HG03196 (cell line): ENCODE measurements around the gene SERPINB6.
"Not testable (repeated sequence)": the region's sequence is repeated elsewhere in the genome, so short reads cannot be mapped to it uniquely, and the experiment has no call there.

ENCODE experiments used
- ATAC-seq: cut with Tn5 transposase; IDR thresholded peaks from one replicate; pipeline ENCODE4 v1.9.1; 2021; ENCODE audit not compliant: unreplicated experiment

The SERPINB6 gene

DNA sequence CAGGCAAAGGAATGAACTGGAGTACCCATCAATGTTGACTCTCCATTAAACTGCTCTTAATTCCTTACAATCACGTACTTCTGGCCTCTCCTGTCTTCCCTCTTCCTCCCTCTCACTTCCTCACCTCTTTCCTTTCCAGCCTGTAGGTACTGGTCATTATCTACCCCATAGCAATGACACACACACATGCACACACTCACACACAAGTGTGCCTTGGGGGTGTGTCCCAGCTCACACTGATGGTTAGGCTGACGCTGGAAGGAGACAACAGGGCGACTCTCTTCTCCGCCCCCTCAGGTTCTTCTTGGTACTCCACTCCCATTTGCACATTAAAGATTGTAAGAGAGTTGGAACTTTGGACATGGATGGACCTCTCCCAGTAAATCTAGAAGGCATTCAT is 54.3 kb downstream of the SERPINB6 start:
- ATAC-seq: no peak

DNA sequence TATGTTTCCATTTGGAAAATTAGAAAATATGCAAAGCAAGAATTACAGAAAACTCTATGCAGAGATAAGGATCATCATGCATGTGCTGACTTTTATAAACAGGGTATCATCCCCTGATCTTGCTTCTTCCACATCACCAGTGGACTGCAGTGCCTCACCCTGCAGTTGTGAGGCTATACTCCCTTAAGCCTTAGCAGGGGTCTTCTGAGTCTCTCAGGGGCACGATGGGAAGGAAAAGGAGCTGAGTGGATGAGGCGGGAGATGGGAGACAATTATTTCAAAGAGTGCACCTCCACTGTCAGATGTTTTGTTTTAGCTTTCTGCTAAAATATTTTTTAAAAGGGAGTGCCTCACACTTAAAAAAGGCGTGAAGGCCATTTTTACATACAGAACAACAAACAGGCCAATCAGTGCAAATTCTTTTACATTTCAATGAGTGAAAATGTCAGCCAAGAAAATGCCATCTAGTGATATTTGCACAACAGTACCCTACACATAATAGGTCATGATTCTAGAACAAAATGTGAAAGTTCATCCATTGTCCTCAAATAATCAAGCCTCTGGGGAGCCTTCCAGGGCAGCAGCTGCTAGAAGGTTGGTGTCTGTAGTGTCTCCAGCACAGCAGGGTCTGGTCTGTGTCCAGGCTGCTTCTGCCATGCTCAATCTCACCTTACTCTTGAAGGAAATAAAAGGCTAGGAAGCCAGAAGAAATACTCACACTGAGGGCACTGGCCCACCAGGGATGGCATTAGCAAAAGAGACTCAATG is 55.0 kb downstream of the SERPINB6 start:
- ATAC-seq: no peak

DNA sequence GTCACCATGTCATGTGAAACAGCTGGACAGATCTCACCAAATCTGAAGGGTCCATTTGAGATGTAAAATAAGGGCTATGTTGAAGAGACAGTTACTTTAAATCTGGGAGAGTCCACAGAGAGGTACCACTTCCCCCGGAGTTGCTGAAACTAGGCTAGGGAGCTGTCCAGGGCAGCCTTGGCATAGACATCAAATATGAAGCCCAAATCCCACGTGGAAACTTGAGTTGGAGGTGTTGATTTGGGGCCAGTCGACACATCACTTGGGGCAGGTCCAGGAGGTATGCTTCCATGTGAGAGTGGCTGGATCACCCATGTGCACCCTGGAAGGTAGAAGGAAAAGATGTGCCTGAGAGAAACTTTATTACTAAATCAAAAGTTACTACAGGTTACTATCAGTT is 56.2 kb downstream of the SERPINB6 start:
- ATAC-seq: no peak

DNA sequence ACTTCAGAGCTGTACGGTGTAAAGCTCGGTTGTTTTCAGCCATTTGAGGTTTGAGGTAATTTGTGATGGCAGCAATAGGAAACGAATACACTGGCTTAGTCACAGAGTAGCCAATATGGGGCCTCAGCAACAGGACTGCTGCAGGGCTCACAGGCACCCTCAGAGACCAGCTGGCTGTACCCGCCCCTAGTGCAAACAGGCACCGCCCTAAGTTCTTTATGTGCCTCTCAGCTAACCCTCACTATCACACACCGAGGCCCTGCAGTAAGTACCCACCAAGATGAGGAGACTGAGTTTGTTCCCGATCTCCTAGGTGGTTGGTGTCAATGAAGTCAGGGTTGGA is 57.1 kb downstream of the SERPINB6 start:
- ATAC-seq: no peak

DNA sequence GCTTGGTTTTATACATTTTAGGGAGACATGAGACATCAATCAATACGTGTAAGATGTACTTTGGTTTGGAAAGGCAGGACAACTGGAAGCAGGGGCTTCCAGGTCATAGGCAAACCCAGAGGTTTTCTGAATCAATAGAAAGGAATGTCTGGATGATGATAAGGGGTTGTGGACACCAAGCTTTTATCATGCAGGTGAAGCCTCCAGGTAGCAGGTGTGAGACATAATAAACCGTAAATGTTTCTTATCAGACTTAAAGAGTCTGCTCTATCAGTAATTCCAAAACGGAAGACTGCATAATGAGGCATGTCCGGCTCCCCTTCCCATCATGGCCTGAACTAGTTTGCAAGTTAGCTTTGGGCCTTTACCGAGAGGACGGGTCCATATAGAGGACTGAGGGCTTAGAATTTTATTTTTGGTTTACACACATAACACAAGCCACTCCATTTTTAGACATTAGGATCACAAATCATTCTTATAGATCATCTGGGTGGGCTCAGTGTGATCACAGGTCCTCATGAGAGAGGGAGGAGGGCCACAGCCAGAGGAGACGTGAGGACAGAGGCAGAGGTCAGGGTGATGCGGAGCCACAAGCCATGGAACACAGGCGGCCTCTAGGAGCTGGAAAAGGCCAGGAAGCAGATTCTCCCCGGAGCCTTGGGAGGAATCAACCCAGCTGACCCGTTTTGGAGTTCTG is 57.6 kb downstream of the SERPINB6 start:
- no peak for ATAC-seq

DNA sequence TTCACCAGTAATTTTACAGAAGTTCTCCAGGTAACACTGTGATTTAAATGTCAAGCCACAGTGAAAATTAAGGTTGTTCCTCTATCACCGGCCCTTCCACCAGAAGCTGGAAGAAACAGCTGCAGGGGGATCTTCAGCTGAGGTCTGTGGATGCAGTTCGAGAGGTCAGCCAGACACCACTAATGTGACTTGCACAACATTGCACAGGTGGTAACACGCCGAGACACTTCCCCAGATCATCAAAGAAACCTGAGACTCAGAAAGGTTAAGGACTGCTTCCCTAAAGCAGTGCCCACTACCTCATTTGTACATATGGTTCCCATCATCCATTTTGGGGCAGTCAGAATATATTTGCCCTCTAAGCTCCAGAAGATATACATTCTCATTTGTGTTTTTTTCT is 60.2 kb downstream of the SERPINB6 start:
- peak; percentile 39 for ATAC-seq

DNA sequence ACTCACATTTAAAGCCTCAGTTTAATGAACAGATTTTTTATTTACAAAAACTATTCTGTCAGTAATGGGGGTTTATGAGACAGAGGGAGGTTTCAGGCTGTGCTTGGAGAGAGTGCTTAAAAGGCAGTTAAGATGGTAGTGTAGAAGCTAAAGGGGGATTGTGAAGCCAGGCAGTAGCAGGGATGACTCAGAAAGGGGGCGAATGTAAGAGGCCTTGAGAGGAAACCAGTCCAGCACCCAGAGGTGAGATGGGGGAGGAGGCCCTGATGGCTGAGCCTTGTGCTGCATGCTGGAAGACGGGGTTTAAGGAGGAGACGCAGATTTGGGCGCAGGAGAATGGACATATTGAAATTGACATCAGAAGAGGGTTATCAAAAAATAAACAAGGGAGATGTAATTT is 61.6 kb downstream of the SERPINB6 start:
- ATAC-seq: no peak

DNA sequence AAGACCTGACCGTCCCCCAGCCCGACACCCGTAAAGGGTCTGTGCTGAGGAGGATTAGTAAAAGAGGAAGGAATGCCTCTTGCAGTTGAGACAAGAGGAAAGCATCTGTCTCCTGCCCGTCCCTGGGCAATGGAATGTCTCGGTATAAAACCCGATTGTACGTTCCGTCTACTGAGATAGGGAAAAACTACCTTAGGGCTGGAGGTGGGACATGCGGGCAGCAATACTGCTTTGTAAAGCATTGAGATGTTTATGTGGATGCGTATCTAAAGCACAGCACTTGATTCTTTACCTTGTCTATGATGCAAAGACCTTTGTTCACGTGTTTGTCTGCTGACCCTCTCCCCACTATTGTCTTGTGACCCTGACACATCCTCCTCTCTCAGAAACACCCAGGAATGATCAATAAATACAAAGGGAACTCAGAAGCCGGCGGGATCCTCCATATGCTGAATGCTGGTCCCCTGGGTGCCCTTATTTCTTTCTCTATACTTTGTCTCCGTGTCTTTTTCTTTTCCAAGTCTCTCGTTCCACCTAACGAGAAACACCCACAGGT is 62.2 kb downstream of the SERPINB6 start:
- not testable (repeated sequence) for ATAC-seq

DNA sequence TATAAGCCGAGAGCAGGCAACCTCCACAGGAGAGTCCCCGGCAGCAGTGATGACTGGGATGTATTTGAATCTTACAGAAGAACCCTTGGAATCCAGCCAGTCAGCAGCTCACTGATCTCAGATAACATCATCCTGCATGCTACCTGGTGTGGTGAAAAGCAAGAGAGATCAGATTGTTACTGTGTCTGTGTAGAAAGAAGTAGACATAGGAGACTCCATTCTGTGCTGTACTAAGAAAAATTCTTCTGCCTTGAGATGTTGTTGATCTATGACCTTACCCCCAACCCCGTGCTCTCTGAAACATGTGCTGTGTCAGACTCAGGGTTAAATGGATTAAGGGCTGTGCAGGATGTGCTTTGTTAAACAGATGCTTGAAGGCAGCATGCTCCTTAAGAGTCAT is 62.9 kb downstream of the SERPINB6 start:
- not testable (repeated sequence) for ATAC-seq

DNA sequence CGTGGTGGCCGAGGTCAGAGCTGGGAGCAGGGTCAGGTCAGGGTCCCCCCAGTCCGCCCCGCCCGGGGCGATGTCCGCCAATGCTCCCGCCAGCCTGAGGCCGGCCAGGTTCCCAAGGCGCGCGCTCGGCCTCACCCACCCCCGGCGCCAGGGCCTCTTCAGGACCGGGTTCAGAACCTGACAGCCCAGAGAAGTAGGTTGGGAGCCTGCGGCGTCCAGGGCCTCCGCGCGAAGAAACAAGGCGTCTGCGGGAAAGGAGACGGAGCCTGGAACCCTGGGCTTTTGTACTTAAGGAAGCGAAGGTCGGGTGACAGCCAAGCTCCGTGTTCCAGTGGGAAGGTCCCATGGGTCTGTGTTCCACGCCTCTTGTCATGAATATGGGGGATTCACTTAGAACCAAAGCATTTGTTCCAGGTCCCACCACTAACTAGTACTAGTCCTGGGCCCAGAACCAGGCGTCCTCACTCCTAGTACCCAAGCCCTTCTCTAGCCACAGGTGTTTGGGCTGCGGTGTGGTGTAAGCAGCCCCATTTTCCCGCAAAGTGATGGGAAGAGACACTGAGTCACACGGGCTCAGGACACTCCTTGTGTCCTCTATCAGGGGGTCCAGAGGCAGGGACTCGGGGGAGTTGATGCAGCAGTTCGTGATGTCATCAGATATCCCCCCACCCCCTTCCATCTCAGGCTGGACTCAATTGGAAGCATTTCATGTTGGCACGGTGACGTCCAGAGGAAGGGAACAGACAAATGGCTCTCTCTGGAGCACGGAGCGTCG is 67.8 kb downstream of the SERPINB6 start:
- not testable (repeated sequence) for ATAC-seq

DNA sequence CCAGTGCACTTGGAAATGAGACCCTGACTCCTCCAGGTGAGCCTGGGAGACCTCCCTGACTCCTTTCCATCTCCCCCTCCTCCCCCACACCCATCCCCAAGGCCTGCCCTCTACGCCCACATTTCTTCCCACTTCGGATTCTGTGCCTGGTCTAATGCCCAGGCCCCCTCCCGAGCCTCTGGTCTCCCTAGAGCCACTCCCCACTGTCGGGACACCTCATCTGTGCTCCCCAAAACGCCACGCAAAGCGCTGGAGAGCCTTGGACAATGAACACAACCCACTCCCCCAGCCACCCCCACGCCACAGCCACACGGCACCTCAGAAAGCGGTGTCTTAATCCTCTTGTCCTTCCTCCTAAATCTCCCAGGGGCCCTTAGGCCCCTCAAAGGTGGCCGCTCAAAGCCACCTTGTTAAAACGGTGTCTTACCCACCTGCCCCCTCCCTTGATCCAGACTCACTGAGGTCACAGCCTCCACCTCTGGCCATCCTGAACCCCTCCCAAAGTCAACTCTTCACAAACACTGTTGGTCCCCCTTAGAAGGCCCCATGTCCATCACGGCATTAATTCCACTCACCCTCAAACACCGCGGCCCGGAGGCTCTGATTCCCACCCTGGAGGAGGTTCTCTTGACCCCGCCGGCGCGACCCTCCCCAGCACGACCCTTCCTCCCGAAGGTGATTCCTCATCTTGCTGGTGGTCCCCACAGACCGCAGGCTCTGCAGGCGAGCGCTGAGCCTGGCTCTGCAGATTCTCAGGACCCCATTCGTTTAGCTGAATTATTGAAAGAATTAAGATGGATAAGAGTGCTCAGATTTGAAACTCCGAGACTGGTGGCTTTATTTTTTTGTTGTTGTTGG is 69.5 kb downstream of the SERPINB6 start:
- ATAC-seq: not testable (repeated sequence)

DNA sequence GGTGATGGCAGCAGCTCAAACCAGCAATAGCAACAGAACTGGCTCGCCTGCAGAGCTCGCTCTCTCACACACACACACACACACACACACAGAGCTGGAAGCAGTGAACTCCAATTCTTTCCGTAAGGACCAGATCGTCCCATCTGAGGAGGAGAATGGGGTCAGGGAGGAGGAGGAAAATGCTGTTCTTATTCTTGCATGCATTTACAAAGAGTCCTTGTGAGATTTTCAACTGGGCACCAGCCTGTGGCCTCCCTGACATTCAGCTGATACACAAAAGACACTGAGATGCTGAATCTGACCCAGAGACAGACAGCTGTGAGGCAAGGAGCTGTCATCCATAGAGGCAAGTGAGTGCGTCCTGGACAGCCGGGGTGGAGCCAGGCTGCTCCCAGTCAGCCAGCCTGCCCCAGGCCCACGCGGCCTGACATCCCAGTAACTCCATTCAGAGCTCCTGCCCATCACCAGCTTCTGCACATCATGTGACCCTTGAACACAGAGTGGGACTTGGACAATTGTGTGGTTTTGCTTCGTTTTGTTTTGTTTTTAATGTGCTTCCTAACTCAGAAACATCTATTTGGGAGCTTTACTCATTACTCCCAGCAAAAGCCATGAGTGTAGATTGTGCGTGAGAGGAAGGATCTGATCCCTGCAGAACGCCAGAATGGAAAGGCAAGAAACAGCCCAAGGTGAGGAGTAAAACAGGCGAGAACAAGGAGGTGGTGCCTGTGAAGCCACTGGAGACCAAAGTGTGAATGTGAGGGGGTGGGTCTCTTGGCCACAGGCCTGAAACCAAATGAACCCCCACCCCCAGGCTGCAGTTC is 70.3 kb downstream of the SERPINB6 start:
- ATAC-seq: no peak

DNA sequence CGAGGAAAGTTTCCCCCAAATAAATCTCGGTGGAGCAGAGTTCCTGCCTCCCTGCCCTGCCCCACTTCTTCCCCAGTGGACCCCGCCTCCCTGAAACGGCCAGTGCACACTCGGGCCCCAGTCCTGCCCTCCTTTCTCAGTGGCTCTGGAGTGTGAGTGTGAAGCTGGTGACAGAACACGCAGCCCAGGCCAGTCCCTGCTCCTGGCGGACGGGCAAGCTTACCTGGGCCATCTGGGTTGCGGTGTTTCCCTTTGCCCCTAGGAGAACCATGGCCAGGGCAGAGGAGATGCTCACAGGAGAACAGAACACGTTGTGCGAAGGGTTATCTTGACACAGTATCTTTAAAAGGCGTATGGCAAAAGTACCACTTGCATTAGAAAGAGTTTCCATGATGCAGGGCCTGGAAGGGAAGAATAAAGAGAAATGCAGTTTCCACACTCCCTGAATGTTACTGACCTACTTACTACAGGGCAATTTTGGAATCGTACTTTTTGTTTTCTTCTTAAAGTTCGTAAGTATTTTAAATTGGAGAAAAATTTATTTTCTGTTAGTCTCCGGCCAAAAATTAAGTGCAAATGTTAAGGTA is 71.1 kb downstream of the SERPINB6 start:
- no peak for ATAC-seq

DNA sequence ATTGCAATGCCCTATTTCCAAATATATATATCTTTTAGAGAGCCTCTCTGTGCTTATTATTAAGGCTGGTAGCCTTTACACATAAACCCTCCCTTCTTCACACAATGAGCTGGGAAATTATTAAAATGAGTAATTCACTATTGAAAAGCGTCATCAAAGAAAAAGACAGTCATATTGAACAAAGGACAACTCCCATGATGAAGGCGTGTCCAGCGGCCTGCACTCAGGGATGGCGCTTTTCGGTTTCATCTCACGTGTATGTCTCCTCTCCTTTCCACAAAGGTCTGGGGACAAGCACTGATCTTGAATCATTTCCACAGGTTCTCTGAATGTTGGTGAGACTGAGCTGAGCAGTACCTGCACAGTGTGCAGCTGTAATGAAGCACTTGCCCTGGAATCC is 71.8 kb downstream of the SERPINB6 start:
- ATAC-seq: no peak
